SK-N-MC (cell line): Measurements from ENCODE around the gene CAPN13.

Experiments
- DNase-seq: peaks from one replicate; pipeline ENCODE4 v3.0.0-alpha.2; 2011; ENCODE audit warnings: low read depth, low spot score
- H3K27ac ChIP-seq: fragments of 200-600 bp; sonication (generic); 2 replicates; pipeline ENCODE4 v1.5.1; 2016; ENCODE audit warnings: mixed run types
- H3K36me3 ChIP-seq: fragments of 200-600 bp; sonication (generic); 2 replicates; pipeline ENCODE4 v1.6.1; 2017; ENCODE audit warnings: antibody characterized with exemption, low read length, mixed read lengths; ENCODE audit not compliant: insufficient read depth
- H3K4me3 ChIP-seq: fragments of 200-600 bp; sonication (generic); 2 replicates; pipeline ENCODE4 v1.5.1; 2016
- H3K9ac ChIP-seq: fragments of 200-600 bp; sonication (generic); 2 replicates; pipeline ENCODE4 v1.8.0; 2017; ENCODE audit warnings: mixed run types, mixed read lengths; ENCODE audit not compliant: insufficient read length
- H3K9me3 ChIP-seq: fragments of 200-600 bp; sonication (generic); 2 replicates; pipeline ENCODE4 v1.6.1; 2017; ENCODE audit warnings: low read depth, mild to moderate bottlenecking, antibody characterized with exemption, low read length, moderate library complexity, mixed read lengths
- EZH2 ChIP-seq: fragments of 200-600 bp; sonication (generic); IDR thresholded peaks from one replicate; pipeline ENCODE4 v1.6.1; 2017; ENCODE audit warnings: antibody characterized with exemption
- FOXP2 ChIP-seq: optimal IDR thresholded peaks from 2 replicates; pipeline ENCODE3; 2011; ENCODE audit warnings: mild to moderate bottlenecking, moderate library complexity; ENCODE audit not compliant: insufficient read depth; ENCODE audit errors: extremely low read length, control extremely low read depth
- POLR2AphosphoS5 ChIP-seq: IDR thresholded peaks from 2 replicates; pipeline ENCODE4 v1.6.1; 2012; ENCODE audit warnings: mild to moderate bottlenecking, low read depth, low read length, borderline replicate concordance

CAPN13 gene

GRCh38 chr2:30763151-30763660 is 44.0 kb downstream of the CAPN13 start:
- DNase-seq = no peak
- Histone ChIP-seq H3K9me3 (no peaks in the 10 kb centered on the region), H3K9ac (no peak overlapping the region), H3K4me3 (no peak overlapping the region), H3K36me3 (no peaks in the 10 kb centered on the region), H3K27ac (no peak overlapping the region)
- TF ChIP-seq FOXP2 (no peak), EZH2 (no peak), POLR2AphosphoS5 (no peak)

- Histone ChIP-seq H3K36me3 (no peaks in the 10 kb centered on the region), H3K9me3 (no peaks in the 10 kb centered on the region), H3K9ac (no peak overlapping the region), H3K4me3 (no peak overlapping the region), H3K27ac (no peak overlapping the region)
- no peak for DNase-seq
- TF ChIP-seq POLR2AphosphoS5 (no peak), EZH2 (no peak), FOXP2 (no peak)
Observed at GRCh38 chr2:30761226-30761625, 46.0 kb downstream of the CAPN13 start.

- H3K36me3 ChIP-seq = no peaks in the 10 kb centered on the region
- H3K27ac ChIP-seq = no peak overlapping the region
- no peaks in the 10 kb centered on the region for H3K9me3 ChIP-seq
- no peak for DNase-seq
- H3K4me3 ChIP-seq = no peak overlapping the region
- H3K9ac ChIP-seq = no peak overlapping the region
- TF ChIP-seq POLR2AphosphoS5 (no peak), EZH2 (no peak), FOXP2 (no peak)
Observed at GRCh38 chr2:30759481-30759880, 47.8 kb downstream of the CAPN13 start.

- Histone ChIP-seq H3K36me3 (no peaks in the 10 kb centered on the region), H3K4me3 (no peak overlapping the region), H3K9me3 (no peaks in the 10 kb centered on the region), H3K9ac (no peak overlapping the region), H3K27ac (no peak overlapping the region)
- no peak for TF ChIP-seq FOXP2
- TF ChIP-seq POLR2AphosphoS5 = no peak
- TF ChIP-seq EZH2 = no peak
- peak; percentile 70 for DNase-seq
Observed at GRCh38 chr2:30758191-30758651, 49.0 kb downstream of the CAPN13 start.

GRCh38 chr2:30757749-30758148 is 49.5 kb downstream of the CAPN13 start:
- TF ChIP-seq POLR2AphosphoS5 (no peak), EZH2 (no peak), FOXP2 (no peak)
- DNase-seq = no peak
- no peaks in the 10 kb centered on the region for H3K36me3 ChIP-seq
- H3K4me3 ChIP-seq = no peak overlapping the region
- no peak overlapping the region for H3K9ac ChIP-seq
- H3K9me3 ChIP-seq = no peaks in the 10 kb centered on the region
- H3K27ac ChIP-seq = no peak overlapping the region

- Histone ChIP-seq H3K27ac (no peak overlapping the region), H3K9me3 (no peaks in the 10 kb centered on the region), H3K9ac (no peak overlapping the region), H3K4me3 (no peak overlapping the region), H3K36me3 (no peaks in the 10 kb centered on the region)
- DNase-seq = no peak
- TF ChIP-seq FOXP2 (no peak), EZH2 (no peak), POLR2AphosphoS5 (no peak)
Observed at GRCh38 chr2:30756971-30757370, 50.3 kb downstream of the CAPN13 start.

- H3K27ac ChIP-seq = no peak overlapping the region
- DNase-seq = peak; percentile 22
- H3K9me3 ChIP-seq = no peaks in the 10 kb centered on the region
- H3K4me3 ChIP-seq = no peak overlapping the region
- no peaks in the 10 kb centered on the region for H3K36me3 ChIP-seq
- H3K9ac ChIP-seq = no peak overlapping the region
- TF ChIP-seq FOXP2 (no peak), EZH2 (no peak), POLR2AphosphoS5 (no peak)
Observed at GRCh38 chr2:30756051-30756719, 51.1 kb downstream of the CAPN13 start.

GRCh38 chr2:30753630-30754029 is 53.6 kb downstream of the CAPN13 start:
- no peaks in the 10 kb centered on the region for H3K36me3 ChIP-seq
- no peaks in the 10 kb centered on the region for H3K9me3 ChIP-seq
- H3K27ac ChIP-seq = no peak overlapping the region
- no peak for TF ChIP-seq POLR2AphosphoS5
- no peak overlapping the region for H3K4me3 ChIP-seq
- no peak for DNase-seq
- no peak overlapping the region for H3K9ac ChIP-seq

GRCh38 chr2:30752811-30753210 is 54.4 kb downstream of the CAPN13 start:
- no peak for DNase-seq
- no peak overlapping the region for H3K27ac ChIP-seq
- H3K36me3 ChIP-seq = no peaks in the 10 kb centered on the region
- H3K9ac ChIP-seq = no peak overlapping the region
- TF ChIP-seq POLR2AphosphoS5 (no peak), EZH2 (no peak), FOXP2 (no peak)
- H3K9me3 ChIP-seq = no peaks in the 10 kb centered on the region
- no peak overlapping the region for H3K4me3 ChIP-seq
